Hypothalamus (tissue), 51 donors: ENCODE results near the gene MS4A3.
"Not testable (repeated sequence)": the region's sequence is repeated elsewhere in the genome, so short reads cannot be mapped to it uniquely, and the experiment has no call there.

Experiments
- DNase-seq, 51 donors: peaks; one replicate each; lab custom pipeline; 2025; lab: John Stamatoyannopoulos, UW

Gene MS4A3

GRCh38 chr11:60056349-60056969 is at the start of gene MS4A3:
Gene MS4A3, plus strand, starts transcription at chr11:60056665. Its CDS starts 4,496 bp downstream, at chr11:60061161.
- DNase-seq: no peak

- no peak for DNase-seq
These were observed 39.6 kb upstream of the MS4A3 start, which contains the start of gene OOSP4B for GRCh38 chr11:60016881-60017280. Gene OOSP4B, plus strand, starts transcription at chr11:60017181.

GRCh38 chr11:60018058-60018457 is 38.4 kb upstream of the MS4A3 start:
- no peak for DNase-seq

GRCh38 chr11:60020376-60020775 is 36.1 kb upstream of the MS4A3 start:
- DNase-seq: not testable (repeated sequence)

- DNase-seq: no peak
These were observed 27.3 kb upstream of the MS4A3 start for GRCh38 chr11:60029015-60029632.

GRCh38 chr11:60040109-60040508 is 16.4 kb upstream of the MS4A3 start, which contains the start of gene OOSP2:
Gene OOSP2, plus strand, starts transcription at chr11:60040409. Its CDS starts 51 bp downstream, at chr11:60040460.
- DNase-seq: no peak

- DNase-seq: not testable (repeated sequence)
These were observed 6.0 kb upstream of the MS4A3 start for GRCh38 chr11:60050422-60050821.

- not testable (repeated sequence) for DNase-seq
These were observed 5.6 kb upstream of the MS4A3 start for GRCh38 chr11:60050839-60051238.

- DNase-seq: no peak
These were observed 2.6 kb downstream of the MS4A3 start for GRCh38 chr11:60059052-60059451.

- DNase-seq: no peak
These were observed 3.2 kb downstream of the MS4A3 start for GRCh38 chr11:60059521-60060240.

- no peak for DNase-seq
These were observed 7.6 kb downstream of the MS4A3 start for GRCh38 chr11:60064111-60064510.

- no peak for DNase-seq
These were observed 9.3 kb downstream of the MS4A3 start for GRCh38 chr11:60065801-60066200.

GRCh38 chr11:60069450-60069849 is 13.0 kb downstream of the MS4A3 start:
- DNase-seq: no peak

- not testable (repeated sequence) for DNase-seq
These were observed 15.2 kb downstream of the MS4A3 start for GRCh38 chr11:60071644-60072043.

GRCh38 chr11:60077216-60077817 is 20.9 kb downstream of the MS4A3 start:
- DNase-seq: no peak

- DNase-seq: no peak
These were observed 21.5 kb downstream of the MS4A3 start for GRCh38 chr11:60077981-60078380.

GRCh38 chr11:60078745-60079144 is 22.3 kb downstream of the MS4A3 start:
- DNase-seq: no peak

GRCh38 chr11:60080535-60080934 is 24.1 kb downstream of the MS4A3 start:
- DNase-seq: no peak

- DNase-seq: no peak
These were observed 28.3 kb downstream of the MS4A3 start for GRCh38 chr11:60084631-60085273.

GRCh38 chr11:60085909-60086308 is 29.4 kb downstream of the MS4A3 start:
- no peak for DNase-seq

- no peak for DNase-seq
These were observed 30.8 kb downstream of the MS4A3 start for GRCh38 chr11:60087239-60087638.
